Limb (tissue), 2 donors: ENCODE measurements around the gene F7.

Experiments
- DNase-seq, 2 donors: peaks; one replicate each; pipeline ENCODE4 v3.0.0-alpha.2; 2016; ENCODE audit errors: extremely low spot score in 2 of 2

Gene F7

GRCh38 chr13:113117911-113118260 is 12.3 kb downstream of the F7 start:
- no peak for DNase-seq

- DNase-seq, result peak in 1 of 2 donors; percentile 19
These were observed 12.8 kb downstream of the F7 start for GRCh38 chr13:113118261-113119021.

- peak in 1 of 2 donors; percentile 11 for DNase-seq
These were observed 13.7 kb downstream of the F7 start for GRCh38 chr13:113119166-113119821.

- DNase-seq, result peak in 1 of 2 donors; percentile 4
These were observed 14.2 kb downstream of the F7 start for GRCh38 chr13:113119822-113120189.

- peak in 1 of 2 donors; percentile 19 for DNase-seq
These were observed 14.9 kb downstream of the F7 start for GRCh38 chr13:113120300-113121182.

- DNase-seq, result peak in 1 of 2 donors; percentile 16
These were observed 15.8 kb downstream of the F7 start for GRCh38 chr13:113121183-113121927.

GRCh38 chr13:113121928-113122471 is 16.4 kb downstream of the F7 start:
- peak in 1 of 2 donors; percentile 32 for DNase-seq

- peak; percentile 42 to 47 for DNase-seq
These were observed 17.1 kb downstream of the F7 start, which contains the start of gene F10 for GRCh38 chr13:113122550-113123225. TSS of gene F10 (plus strand) at chr13:113122799. CDS start at chr13:113122856, 57 bp downstream.

- peak in 1 of 2 donors; percentile 27 for DNase-seq
These were observed 17.9 kb downstream of the F7 start for GRCh38 chr13:113123226-113124201.

GRCh38 chr13:113124211-113124970 is 18.8 kb downstream of the F7 start:
- peak in 1 of 2 donors; percentile 20 for DNase-seq

GRCh38 chr13:113125506-113126264 is 20.1 kb downstream of the F7 start:
- DNase-seq, result peak in 1 of 2 donors; percentile 21

- DNase-seq, result peak in 1 of 2 donors; percentile 12
These were observed 20.9 kb downstream of the F7 start for GRCh38 chr13:113126265-113127150.

- DNase-seq, result no peak
These were observed 23.9 kb downstream of the F7 start for GRCh38 chr13:113129480-113129879.

- peak in 1 of 2 donors; percentile 52 for DNase-seq
These were observed 24.5 kb downstream of the F7 start for GRCh38 chr13:113129921-113130750.

GRCh38 chr13:113135281-113135760 is 29.7 kb downstream of the F7 start:
- no peak for DNase-seq
